IPS DF 4.7 (cell line): ENCODE data around the gene MRAP.
"Not testable (repeated sequence)": the region's sequence is repeated elsewhere in the genome, so short reads cannot be mapped to it uniquely, and the experiment has no call there.

Experiments
- DNase-seq: peaks from one replicate; pipeline ENCODE4 v3.0.0-alpha.2; 2013; ENCODE audit warnings: low spot score; ENCODE audit errors: extremely low read depth

The MRAP gene

GRCh38 chr21:32298658-32299081, at the start of gene MRAP:
TSS of gene MRAP (plus strand) at chr21:32298855. CDS start at chr21:32298972, 117 bp downstream.
- no peak for DNase-seq

GRCh38 chr21:32249511-32250280, 49.0 kb upstream of the MRAP start:
- DNase-seq, result no peak

- no peak for DNase-seq
These were observed 46.5 kb upstream of the MRAP start for GRCh38 chr21:32252136-32252535.

GRCh38 chr21:32253215-32253641, 45.4 kb upstream of the MRAP start:
- no peak for DNase-seq

GRCh38 chr21:32256251-32256650, 42.4 kb upstream of the MRAP start:
- no peak for DNase-seq

- DNase-seq, result no peak
These were observed 41.6 kb upstream of the MRAP start for GRCh38 chr21:32256873-32257620.

GRCh38 chr21:32257962-32258785, 40.5 kb upstream of the MRAP start:
- DNase-seq, result peak; percentile 38

- not testable (repeated sequence) for DNase-seq
These were observed 39.9 kb upstream of the MRAP start for GRCh38 chr21:32258786-32259048.

- no peak for DNase-seq
These were observed 38.5 kb upstream of the MRAP start for GRCh38 chr21:32260130-32260529.

GRCh38 chr21:32261929-32262328, 36.7 kb upstream of the MRAP start:
- no peak for DNase-seq

GRCh38 chr21:32265321-32265720, 33.3 kb upstream of the MRAP start:
- DNase-seq, result not testable (repeated sequence)

- no peak for DNase-seq
These were observed 27.9 kb upstream of the MRAP start for GRCh38 chr21:32270748-32271147.

- DNase-seq, result no peak
These were observed 22.0 kb upstream of the MRAP start for GRCh38 chr21:32276671-32277070.

- no peak for DNase-seq
These were observed 20.6 kb upstream of the MRAP start for GRCh38 chr21:32278103-32278502.

- DNase-seq, result peak; percentile 46
These were observed 19.9 kb upstream of the MRAP start, which contains the start of gene MIS18A for GRCh38 chr21:32278518-32279376. TSS of gene MIS18A (minus strand) at chr21:32279049. CDS start at chr21:32279014, 35 bp downstream.

GRCh38 chr21:32279377-32279680, 19.3 kb upstream of the MRAP start:
- no peak for DNase-seq

- DNase-seq, result no peak
These were observed 17.1 kb upstream of the MRAP start for GRCh38 chr21:32281531-32281930.

GRCh38 chr21:32282992-32283391, 15.7 kb upstream of the MRAP start:
- no peak for DNase-seq

GRCh38 chr21:32285476-32285875, 13.2 kb upstream of the MRAP start:
- no peak for DNase-seq

GRCh38 chr21:32297449-32297848, 1.2 kb upstream of the MRAP start:
- DNase-seq, result no peak

- DNase-seq, result no peak
These were observed 501 bp upstream of the MRAP start for GRCh38 chr21:32298148-32298559.
